Left colon (tissue), 2 donors: Measurements from ENCODE around the gene ADIPOQ. TPM values are rescaled to one million over a fixed set of nuclear protein-coding genes. Genes with fewer than 3 reads are reported as not detected.
"Not testable (repeated sequence)": the region's sequence is repeated elsewhere in the genome, so short reads cannot be mapped to it uniquely, and the experiment has no call there.

Source experiments
- ATAC-seq: fragments of 200-7000 bp; cut with Tn5 transposase; one replicate; pipeline ENCODE4 v1.9.1; 2020; ENCODE audit warnings: mild to moderate bottlenecking, moderate library complexity
- DNase-seq, 2 donors: peaks; one replicate each; pipeline ENCODE4 v3.0.0-alpha.2; 2020
- intact Hi-C, 2 donors: fragments of 100-400 bp; cut with DNase I in 1 of 2; cut with micrococcal nuclease in 1 of 2; formaldehyde crosslinking; loops; one replicate each; pipeline versions ENCODE4 v1.11.2 to v1.14.0; 2022; cut with DNase I, micrococcal nuclease
- long read RNA-seq: library from polyadenylated mRNA; unstranded; transcript quantifications from one replicate; pipeline ENCODE4 v2.0.0, GENCODE V29; 2021
- total RNA-seq, 2 donors: library from RNA; stranded (reverse); fragmentation: NEBNext Ultra II Directional; extraction: Animal tissue kit (Norgen Biotek cat#: 25700); gene quantifications; one replicate each; pipeline ENCODE4 v1.2.1, GENCODE V29; 2021
- donor health status: DM: no; HTN: no; CAD: no.
- donor health status: DM: yes; HTN: yes; CAD: no.

Gene ADIPOQ
- 1 to 10 TPM in 1 of 2 donors, under 1 TPM in 1; 0.15 to 3.1 TPM for total RNA-seq
- long read RNA-seq: 0 reads

DNA sequence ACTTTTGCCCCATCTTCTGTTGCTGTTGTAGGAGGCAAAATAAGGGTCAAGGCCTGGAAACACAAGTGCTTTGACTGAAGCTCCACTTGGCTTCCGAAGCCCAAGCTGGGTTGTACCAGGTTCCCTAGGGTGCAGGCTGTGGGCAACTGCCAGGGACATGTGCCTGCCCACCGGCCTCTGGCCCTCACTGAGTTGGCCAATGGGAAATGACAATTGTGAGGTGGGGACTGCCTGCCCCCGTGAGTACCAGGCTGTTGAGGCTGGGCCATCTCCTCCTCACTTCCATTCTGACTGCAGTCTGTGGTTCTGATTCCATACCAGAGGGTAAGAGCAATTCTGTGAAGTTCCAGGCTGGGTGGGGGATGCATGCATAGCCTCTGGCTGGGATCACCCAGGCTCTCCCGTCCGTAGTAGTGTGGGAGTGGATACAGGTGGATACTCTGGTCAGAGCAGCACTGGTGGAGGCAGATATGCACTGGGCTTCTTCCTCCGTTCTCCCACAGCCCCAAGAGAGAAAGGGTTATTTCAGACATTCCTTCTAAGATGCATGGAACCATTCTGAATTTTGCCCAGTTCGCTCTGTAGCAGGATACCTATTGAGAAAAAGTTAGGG is at the start of gene ADIPOQ:
ADIPOQ (plus strand) TSS at position 285 of the 613 bp plus-strand sequence. CDS start 10,349 bp downstream, outside the sequence.
- intact Hi-C loops: no loop called here
- ATAC-seq (no peak), DNase-seq (no peak)

DNA sequence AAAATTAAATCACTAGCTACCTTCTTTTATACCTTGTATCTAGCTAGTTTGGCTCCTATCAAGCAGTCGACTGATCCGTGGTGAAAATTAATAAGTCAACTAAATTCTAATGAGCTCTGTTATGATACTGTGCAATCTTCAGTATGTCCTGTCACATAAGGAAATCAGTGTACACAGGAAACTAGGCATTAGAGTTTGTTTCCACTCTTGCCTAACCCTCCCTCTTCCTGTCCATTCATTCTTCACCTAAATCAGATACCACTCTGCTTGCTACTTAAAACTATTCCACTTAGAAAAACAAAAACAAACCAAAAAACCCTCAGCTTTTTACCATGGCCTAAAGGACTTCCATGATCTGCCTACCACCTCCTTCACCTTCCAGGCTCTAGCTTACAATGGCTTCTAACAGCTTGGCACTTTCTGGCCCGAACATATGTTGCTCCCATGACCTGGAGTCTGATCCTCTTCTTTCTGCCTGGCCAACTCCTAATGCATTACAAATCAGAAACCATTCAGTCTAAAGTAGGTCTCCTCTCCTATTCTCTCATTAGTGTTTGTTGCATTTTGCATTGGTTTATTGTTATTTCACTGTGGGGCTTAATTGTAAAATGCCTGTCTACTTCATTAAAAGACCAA is 44.2 kb upstream of the ADIPOQ start:
- ATAC-seq: no peak
- intact Hi-C loops: no loop called here
- DNase-seq: no peak

DNA sequence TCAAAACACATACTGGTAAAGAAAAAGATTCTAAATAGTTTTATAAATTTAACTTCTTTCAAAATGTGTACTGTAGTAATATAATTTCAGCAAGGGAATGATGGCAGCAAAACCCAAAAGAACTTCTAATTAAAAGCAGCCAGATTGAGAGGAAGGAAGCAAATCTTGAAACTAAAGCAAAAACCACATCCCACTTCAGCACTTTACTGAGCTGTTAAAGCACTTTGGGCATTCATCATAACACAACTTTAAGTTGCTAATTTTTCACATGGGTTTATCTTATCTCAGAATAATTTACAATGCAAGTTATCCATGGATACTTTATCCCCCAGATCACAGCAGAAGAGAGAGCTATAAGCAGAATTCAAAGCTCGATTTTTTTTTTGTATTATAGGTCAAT is 42.2 kb upstream of the ADIPOQ start:
- ATAC-seq (no peak), DNase-seq (no peak)
- intact Hi-C loops: no loop called here

DNA sequence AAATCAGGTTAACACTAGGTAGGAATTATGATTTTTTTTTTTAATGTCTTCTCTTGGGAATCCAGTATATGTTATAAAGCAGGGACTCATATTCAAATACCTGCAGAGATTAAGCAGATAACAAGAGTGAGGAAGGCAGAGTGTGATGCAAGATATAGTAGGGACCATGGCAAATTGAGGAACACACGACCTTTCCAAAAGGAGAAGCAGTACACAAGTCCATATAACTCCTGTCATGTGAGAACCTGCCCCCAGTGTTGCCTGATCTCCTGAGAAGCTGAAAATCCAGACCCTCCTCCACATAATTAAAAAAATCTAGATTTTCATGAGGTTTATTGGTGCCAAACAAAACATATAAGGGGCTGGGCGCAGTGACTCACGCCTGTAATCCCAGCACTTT is 39.8 kb upstream of the ADIPOQ start:
- ATAC-seq (no peak), DNase-seq (no peak)
- intact Hi-C loops: no loop called here

GRCh38 chr3:186803447-186803846 is 39.1 kb upstream of the ADIPOQ start:
- intact Hi-C loops, DNase-seq, ATAC-seq: not testable (repeated sequence)

GRCh38 chr3:186806089-186807055 is 36.1 kb upstream of the ADIPOQ start, which contains the start of gene RFC4:
Gene RFC4 (minus strand): TSS chr3:186806482. CDS start chr3:186804713, 1,769 bp downstream.
- DNase-seq (peak; percentile 83 to 93), ATAC-seq (peak; percentile 99)
- intact Hi-C loops: no loop called here

GRCh38 chr3:186807231-186807630 is 35.3 kb upstream of the ADIPOQ start:
- intact Hi-C loops: no loop called here
- DNase-seq: no peak
- ATAC-seq: no peak

DNA sequence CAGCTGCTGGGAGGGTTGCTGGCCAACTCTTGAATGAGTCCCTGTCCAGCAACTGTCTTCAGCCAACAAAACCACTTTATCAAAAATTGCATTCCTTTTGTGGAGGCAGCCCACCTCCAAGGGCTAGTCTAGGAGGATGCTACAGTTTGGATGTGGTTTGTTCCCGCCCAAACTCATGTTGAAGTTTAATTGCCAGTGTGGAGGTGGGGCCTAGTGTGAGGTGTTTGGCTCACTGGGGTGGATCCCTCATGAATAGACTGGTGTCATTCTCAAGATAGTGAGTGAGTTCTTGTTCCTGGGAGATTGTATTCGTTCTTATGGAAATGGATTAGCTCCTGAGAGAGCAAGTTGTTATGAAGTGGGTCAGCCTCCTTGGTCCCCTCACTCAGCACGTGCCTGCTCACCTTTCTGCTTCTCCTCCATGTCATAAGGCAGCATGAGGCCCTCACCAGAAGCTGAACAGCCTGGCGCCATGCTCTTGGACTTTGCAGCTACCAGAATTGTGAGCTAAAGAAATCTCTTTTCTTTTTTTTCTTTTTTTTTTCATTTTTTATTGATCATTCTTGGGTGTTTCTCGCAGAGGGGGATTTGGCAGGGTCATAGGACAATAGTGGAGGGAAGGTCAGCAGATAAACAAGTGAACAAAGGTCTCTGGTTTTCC is 32.0 kb upstream of the ADIPOQ start:
- ATAC-seq (no peak), DNase-seq (no peak)
- intact Hi-C loops: no loop called here

DNA sequence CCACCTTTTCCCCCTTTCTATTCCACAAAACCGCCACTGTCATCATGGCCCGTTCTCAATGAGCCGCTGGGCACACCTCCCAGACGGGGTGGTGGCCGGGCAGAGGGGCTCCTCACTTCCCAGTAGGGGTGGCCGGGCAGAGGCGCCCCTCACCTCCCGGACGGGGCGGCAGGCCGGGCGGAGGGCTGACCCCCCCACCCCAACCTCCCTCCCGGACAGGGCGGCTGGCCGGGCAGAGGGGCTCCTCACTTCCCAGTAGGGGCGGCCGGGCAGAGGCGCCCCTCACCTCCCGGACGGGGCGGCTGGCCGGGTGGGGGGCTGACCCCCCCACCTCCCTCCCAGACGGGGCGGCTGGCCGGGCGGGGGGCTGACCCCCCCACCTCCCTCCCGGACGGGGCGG is 31.2 kb upstream of the ADIPOQ start:
- ATAC-seq, DNase-seq, intact Hi-C loops: not testable (repeated sequence)

- ATAC-seq (no peak), DNase-seq (no peak)
- intact Hi-C loops: no loop called here
Observed at GRCh38 chr3:186814100-186814499, 28.4 kb upstream of the ADIPOQ start.

DNA sequence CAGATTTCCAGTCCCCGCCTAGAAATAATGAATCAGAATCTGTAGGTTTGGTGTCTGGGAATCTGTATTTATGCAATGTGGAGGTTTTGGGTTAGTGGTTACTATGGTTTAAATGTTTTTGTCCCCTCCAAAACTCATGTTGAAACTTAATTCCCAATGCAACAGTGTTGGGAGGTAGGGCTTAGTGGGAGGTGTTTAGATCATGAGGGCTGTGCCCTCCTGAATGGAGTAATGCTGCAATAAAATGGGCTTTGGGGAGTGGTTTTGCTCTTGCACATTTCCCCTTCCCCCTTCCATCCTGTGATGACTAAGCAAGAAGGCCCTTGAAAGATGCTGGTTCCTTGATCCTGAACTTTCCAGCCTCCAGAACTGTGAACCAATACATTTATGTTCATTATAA is 27.1 kb upstream of the ADIPOQ start:
- DNase-seq (no peak), ATAC-seq (peak; percentile 36)
- intact Hi-C loops: no loop called here

GRCh38 chr3:186818516-186818915 is 24.0 kb upstream of the ADIPOQ start:
- no peak for ATAC-seq
- intact Hi-C loops: no loop called here

DNA sequence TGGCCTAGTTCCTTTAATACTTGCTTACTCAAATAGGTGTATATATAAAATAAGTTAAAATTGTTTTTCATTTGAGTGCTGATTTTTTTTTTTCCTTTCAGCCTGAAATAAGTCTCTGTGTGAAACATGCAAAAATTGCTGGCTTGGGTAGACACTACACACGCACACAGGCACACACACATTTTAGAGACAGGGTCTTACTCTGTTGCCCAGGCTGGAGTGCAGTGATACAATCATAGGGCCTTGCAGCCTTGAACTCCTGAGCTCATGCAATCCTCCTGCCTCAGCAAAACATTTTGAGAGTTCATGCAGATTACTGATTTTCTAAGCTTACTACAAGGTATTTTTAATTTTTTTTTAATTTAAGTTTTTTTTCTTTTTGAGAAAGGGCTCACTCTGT is 23.6 kb upstream of the ADIPOQ start:
- intact Hi-C loops: no loop called here
- ATAC-seq (no peak), DNase-seq (no peak)

More at GRCh38 chr3:186818516-186818915, 24.0 kb upstream of the ADIPOQ start:
- DNase-seq: no peak

DNA sequence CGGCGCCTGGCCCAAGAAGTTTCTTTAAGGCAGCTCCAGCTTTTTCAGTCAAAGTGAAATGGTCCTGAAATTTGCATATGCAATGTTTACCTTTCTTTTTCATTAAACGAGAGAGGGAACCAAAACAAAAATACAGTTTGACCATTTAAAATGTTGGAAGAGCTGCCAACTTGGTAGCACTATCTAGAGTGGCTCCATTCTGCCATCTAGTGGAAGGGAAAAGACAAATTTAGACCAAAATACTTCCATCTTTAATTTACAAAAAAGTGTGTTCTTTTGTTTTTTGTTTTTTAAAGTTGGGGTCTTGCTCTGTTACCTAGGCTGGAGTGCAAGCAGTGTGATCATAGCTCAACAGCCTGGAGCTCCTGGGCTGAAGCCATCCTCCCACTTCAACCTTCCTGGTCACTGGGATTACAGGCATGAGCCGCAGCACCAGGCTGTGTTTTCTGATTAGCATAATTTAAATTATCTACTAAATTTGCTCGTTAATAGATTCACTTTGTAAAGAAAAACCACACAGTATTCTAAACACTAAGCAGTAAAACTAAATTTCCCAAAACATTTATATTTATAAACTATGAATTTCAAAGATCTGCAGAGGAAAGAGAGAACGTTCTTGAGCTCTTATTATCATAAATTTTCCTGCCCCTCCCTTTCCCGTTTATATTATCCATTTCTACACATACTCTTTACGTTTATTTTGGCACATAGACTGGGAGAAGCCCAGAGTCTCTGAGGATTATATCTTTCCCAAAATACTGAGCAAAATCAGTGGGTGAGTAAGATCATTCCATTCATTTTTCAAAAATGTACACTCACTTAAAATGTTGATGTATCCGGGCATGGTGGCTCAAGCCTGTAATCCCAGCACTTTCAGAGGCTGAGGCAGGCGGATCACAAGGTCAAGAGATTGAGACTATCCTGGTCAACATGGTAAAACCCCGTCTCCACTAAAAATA is 20.8 kb upstream of the ADIPOQ start:
- intact Hi-C loops: loop anchor here (5.0 to 10.0 kb wide), 2 partner anchors 204 to 207 kb away; partner anchors contain the start of gene AHSG (in 1 of the 2)
- no peak for DNase-seq
- ATAC-seq: peak; percentile 42

DNA sequence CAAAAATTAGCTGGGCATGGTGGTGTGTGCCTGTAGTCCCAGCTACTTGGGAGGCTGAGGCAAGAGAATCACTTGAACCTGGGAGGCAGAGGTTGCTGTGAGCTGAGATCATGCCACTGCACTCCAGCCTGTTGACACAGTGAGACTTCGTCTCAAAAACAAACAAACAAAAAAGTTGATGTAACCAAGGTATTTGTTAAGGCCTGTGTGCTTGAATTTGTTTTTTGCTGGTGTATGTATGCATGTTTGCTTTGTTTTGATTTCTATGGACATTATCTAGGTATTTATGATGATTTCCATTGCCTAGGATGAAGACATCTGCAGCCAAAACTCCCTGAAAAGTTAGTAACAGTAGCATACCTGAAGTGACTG is 20.1 kb upstream of the ADIPOQ start:
- not testable (repeated sequence) for DNase-seq, ATAC-seq
- intact Hi-C loops: loop anchor here (5.0 to 10.0 kb wide), 2 partner anchors 205 to 208 kb away; partner anchors contain the start of gene AHSG (in 1 of the 2)

- intact Hi-C loops: loop anchor here (5.0 to 10.0 kb wide), 2 partner anchors 206 to 209 kb away; partner anchors contain the start of gene AHSG (in 1 of the 2)
- ATAC-seq (no peak), DNase-seq (no peak)
Observed at GRCh38 chr3:186823386-186823785, 19.1 kb upstream of the ADIPOQ start.

DNA sequence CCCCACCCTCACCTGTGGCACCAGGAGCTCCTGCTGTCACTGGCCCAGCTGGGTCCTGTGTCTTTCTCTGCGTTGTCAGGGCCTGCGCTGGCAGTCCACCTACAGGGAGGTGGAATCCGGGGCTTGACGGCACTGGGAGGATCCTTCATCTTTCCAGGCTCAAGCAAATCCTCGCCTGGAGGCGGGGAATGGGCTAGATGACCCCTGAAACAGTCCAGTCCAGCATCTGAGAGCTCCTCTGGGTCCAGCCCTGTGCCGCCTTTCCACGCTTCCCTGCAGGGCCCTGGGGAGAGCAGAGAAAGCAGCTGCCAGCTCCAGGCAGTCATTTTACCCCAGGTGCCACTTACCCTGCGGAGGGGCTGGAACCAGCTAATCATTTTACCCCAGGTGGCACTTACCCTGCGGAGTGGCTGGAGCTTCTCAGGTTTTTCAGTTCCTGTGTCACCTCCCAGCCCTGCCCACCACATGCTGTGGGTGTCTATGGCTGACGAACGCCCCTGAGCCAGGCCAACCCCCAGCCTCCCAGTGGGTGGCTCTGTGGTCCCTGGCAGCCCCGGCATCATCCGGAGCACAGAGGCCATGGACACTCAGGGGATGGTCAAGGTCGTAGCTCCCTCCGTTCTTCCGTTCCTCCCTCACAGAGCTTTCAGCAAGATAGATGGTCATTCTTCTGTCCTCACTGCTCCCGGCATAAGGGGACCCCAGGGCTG is 17.9 kb upstream of the ADIPOQ start:
- no peak for ATAC-seq

More for the DNA sequence above, 17.9 kb upstream of the ADIPOQ start:
- intact Hi-C loops: loop anchor here (5.0 to 10.0 kb wide), 2 partner anchors 207 to 210 kb away; partner anchors contain the start of gene AHSG (in 1 of the 2)
- no peak for DNase-seq
